ENCODE results near the gene CCDC57.

The CCDC57 gene

GRCh38 chr17:82240506-82241182 lies 28.0 kb upstream of the CCDC57 start:
- Histone ChIP-seq H3K36me3 (ENCODE audit: control insufficient read depth in 5 of 5, insufficient read depth in 5 of 5, low read length in 5 of 5) (peaks cover 0 to 70% (median 37%) of the 10 kb centered on the region in 5 donors), H3K9ac (ENCODE audit: low read length in 5 of 5) (peak overlapping the region in 2 of 5 donors; percentile 16 to 58), H3K27me3 (ENCODE audit: control insufficient read depth in 5 of 5, insufficient read depth in 4 of 5, low read length in 5 of 5) (no peaks in the 10 kb centered on the region), H3K9me3 (ENCODE audit: control insufficient read depth in 5 of 5, low read length in 5 of 5) (no peaks in the 10 kb centered on the region), H3K4me1 (ENCODE audit: control insufficient read depth in 5 of 5, insufficient read depth in 5 of 5, low read length in 5 of 5) (peaks cover 9 to 66% (median 60%) of the 10 kb centered on the region in 5 donors), H3K27ac (ENCODE audit: low read depth, low read length) (peak overlapping the region; percentile 65), H3K4me3 (ENCODE audit: low read depth in 1 of 5, low read length in 5 of 5) (no peak overlapping the region)

- peak overlapping the region; percentile 65 for H3K27ac ChIP-seq (ENCODE audit: low read depth, low read length)
- H3K27me3 ChIP-seq (ENCODE audit: control insufficient read depth in 5 of 5, insufficient read depth in 4 of 5, low read length in 5 of 5): no peaks in the 10 kb centered on the region
- H3K4me3 ChIP-seq (ENCODE audit: low read depth in 1 of 5, low read length in 5 of 5): no peak overlapping the region
- peaks cover 0 to 64% (median 31%) of the 10 kb centered on the region in 5 donors for H3K36me3 ChIP-seq (ENCODE audit: control insufficient read depth in 5 of 5, insufficient read depth in 5 of 5, low read length in 5 of 5)
- no peak overlapping the region for H3K9ac ChIP-seq (ENCODE audit: low read length in 5 of 5)
- H3K9me3 ChIP-seq (ENCODE audit: control insufficient read depth in 5 of 5, low read length in 5 of 5): no peaks in the 10 kb centered on the region
- peaks cover 9 to 66% (median 60%) of the 10 kb centered on the region in 5 donors for H3K4me1 ChIP-seq (ENCODE audit: control insufficient read depth in 5 of 5, insufficient read depth in 5 of 5, low read length in 5 of 5)
Observed at GRCh38 chr17:82239926-82240505, 27.4 kb upstream of the CCDC57 start.

GRCh38 chr17:82239401-82239925 lies 26.8 kb upstream of the CCDC57 start:
- Histone ChIP-seq H3K4me3 (ENCODE audit: low read depth in 1 of 5, low read length in 5 of 5) (no peak overlapping the region), H3K36me3 (ENCODE audit: control insufficient read depth in 5 of 5, insufficient read depth in 5 of 5, low read length in 5 of 5) (peaks cover 0 to 59% (median 25%) of the 10 kb centered on the region in 5 donors), H3K9ac (ENCODE audit: low read length in 5 of 5) (no peak overlapping the region), H3K4me1 (ENCODE audit: control insufficient read depth in 5 of 5, insufficient read depth in 5 of 5, low read length in 5 of 5) (peaks cover 9 to 66% (median 60%) of the 10 kb centered on the region in 5 donors), H3K27ac (ENCODE audit: low read depth, low read length) (no peak overlapping the region), H3K9me3 (ENCODE audit: control insufficient read depth in 5 of 5, low read length in 5 of 5) (no peaks in the 10 kb centered on the region), H3K27me3 (ENCODE audit: control insufficient read depth in 5 of 5, insufficient read depth in 4 of 5, low read length in 5 of 5) (no peaks in the 10 kb centered on the region)

- H3K9ac ChIP-seq (ENCODE audit: low read length in 5 of 5): peak overlapping the region in 1 of 5 donors; percentile 31
Observed at GRCh38 chr17:82238472-82239201, 26.0 kb upstream of the CCDC57 start.

GRCh38 chr17:82237746-82238471 lies 25.3 kb upstream of the CCDC57 start:
- H3K4me1 ChIP-seq (ENCODE audit: control insufficient read depth in 5 of 5, insufficient read depth in 5 of 5, low read length in 5 of 5): peaks cover 9 to 65% (median 55%) of the 10 kb centered on the region in 5 donors
- peaks cover 0 to 43% (median 10%) of the 10 kb centered on the region in 5 donors for H3K36me3 ChIP-seq (ENCODE audit: control insufficient read depth in 5 of 5, insufficient read depth in 5 of 5, low read length in 5 of 5)
- peak overlapping the region in 1 of 5 donors; percentile 11 for H3K4me3 ChIP-seq (ENCODE audit: low read depth in 1 of 5, low read length in 5 of 5)
- H3K27ac ChIP-seq (ENCODE audit: low read depth, low read length): no peak overlapping the region
- no peaks in the 10 kb centered on the region for H3K9me3 ChIP-seq (ENCODE audit: control insufficient read depth in 5 of 5, low read length in 5 of 5)
- H3K9ac ChIP-seq (ENCODE audit: low read length in 5 of 5): peak overlapping the region in 1 of 5 donors; percentile 31
- H3K27me3 ChIP-seq (ENCODE audit: control insufficient read depth in 5 of 5, insufficient read depth in 4 of 5, low read length in 5 of 5): no peaks in the 10 kb centered on the region

More at GRCh38 chr17:82238472-82239201, 26.0 kb upstream of the CCDC57 start:
- Histone ChIP-seq H3K27ac (ENCODE audit: low read depth, low read length) (no peak overlapping the region), H3K4me1 (ENCODE audit: control insufficient read depth in 5 of 5, insufficient read depth in 5 of 5, low read length in 5 of 5) (peaks cover 9 to 66% (median 60%) of the 10 kb centered on the region in 5 donors), H3K4me3 (ENCODE audit: low read depth in 1 of 5, low read length in 5 of 5) (peak overlapping the region in 1 of 5 donors; percentile 11), H3K36me3 (ENCODE audit: control insufficient read depth in 5 of 5, insufficient read depth in 5 of 5, low read length in 5 of 5) (peaks cover 0 to 50% (median 17%) of the 10 kb centered on the region in 5 donors), H3K9me3 (ENCODE audit: control insufficient read depth in 5 of 5, low read length in 5 of 5) (no peaks in the 10 kb centered on the region), H3K27me3 (ENCODE audit: control insufficient read depth in 5 of 5, insufficient read depth in 4 of 5, low read length in 5 of 5) (no peaks in the 10 kb centered on the region)

- H3K4me3 ChIP-seq (ENCODE audit: low read depth in 1 of 5, low read length in 5 of 5): no peak overlapping the region
- H3K4me1 ChIP-seq (ENCODE audit: control insufficient read depth in 5 of 5, insufficient read depth in 5 of 5, low read length in 5 of 5): peaks cover 7 to 62% (median 52%) of the 10 kb centered on the region in 5 donors
- no peaks in the 10 kb centered on the region for H3K9me3 ChIP-seq (ENCODE audit: control insufficient read depth in 5 of 5, low read length in 5 of 5)
- H3K36me3 ChIP-seq (ENCODE audit: control insufficient read depth in 5 of 5, insufficient read depth in 5 of 5, low read length in 5 of 5): peaks cover 0 to 36% (median 4%) of the 10 kb centered on the region in 5 donors
- H3K27me3 ChIP-seq (ENCODE audit: control insufficient read depth in 5 of 5, insufficient read depth in 4 of 5, low read length in 5 of 5): no peaks in the 10 kb centered on the region
- H3K27ac ChIP-seq (ENCODE audit: low read depth, low read length): no peak overlapping the region
- H3K9ac ChIP-seq (ENCODE audit: low read length in 5 of 5): no peak overlapping the region
Observed at GRCh38 chr17:82237083-82237745, 24.6 kb upstream of the CCDC57 start.

- H3K36me3 ChIP-seq (ENCODE audit: control insufficient read depth in 5 of 5, insufficient read depth in 5 of 5, low read length in 5 of 5): peaks cover 0 to 35% (median 4%) of the 10 kb centered on the region in 5 donors
- H3K27me3 ChIP-seq (ENCODE audit: control insufficient read depth in 5 of 5, insufficient read depth in 4 of 5, low read length in 5 of 5): no peaks in the 10 kb centered on the region
- H3K4me3 ChIP-seq (ENCODE audit: low read depth in 1 of 5, low read length in 5 of 5): no peak overlapping the region
- no peak overlapping the region for H3K9ac ChIP-seq (ENCODE audit: low read length in 5 of 5)
- no peak overlapping the region for H3K27ac ChIP-seq (ENCODE audit: low read depth, low read length)
- H3K9me3 ChIP-seq (ENCODE audit: control insufficient read depth in 5 of 5, low read length in 5 of 5): no peaks in the 10 kb centered on the region
- H3K4me1 ChIP-seq (ENCODE audit: control insufficient read depth in 5 of 5, insufficient read depth in 5 of 5, low read length in 5 of 5): peaks cover 2 to 62% (median 52%) of the 10 kb centered on the region in 5 donors
Observed at GRCh38 chr17:82236142-82236971, 23.7 kb upstream of the CCDC57 start.

GRCh38 chr17:82235775-82236141 lies 23.1 kb upstream of the CCDC57 start:
- Histone ChIP-seq H3K9ac (ENCODE audit: low read length in 5 of 5) (no peak overlapping the region), H3K4me3 (ENCODE audit: low read depth in 1 of 5, low read length in 5 of 5) (no peak overlapping the region), H3K27me3 (ENCODE audit: control insufficient read depth in 5 of 5, insufficient read depth in 4 of 5, low read length in 5 of 5) (no peaks in the 10 kb centered on the region), H3K27ac (ENCODE audit: low read depth, low read length) (no peak overlapping the region), H3K4me1 (ENCODE audit: control insufficient read depth in 5 of 5, insufficient read depth in 5 of 5, low read length in 5 of 5) (peaks cover 0 to 60% (median 49%) of the 10 kb centered on the region in 5 donors), H3K9me3 (ENCODE audit: control insufficient read depth in 5 of 5, low read length in 5 of 5) (no peaks in the 10 kb centered on the region), H3K36me3 (ENCODE audit: control insufficient read depth in 5 of 5, insufficient read depth in 5 of 5, low read length in 5 of 5) (peaks cover 0 to 33% (median 4%) of the 10 kb centered on the region in 5 donors)

All from subcutaneous abdominal adipose tissue (tissue), 5 donors.